Mesothelial cell of epicardium (in vitro differentiated cells): ENCODE data around the gene MECR. TPM values are rescaled to one million over a fixed set of nuclear protein-coding genes. Genes with fewer than 3 reads are reported as not detected.
A peak's percentile ranks its signal among the peaks of the same experiment; 100 is the strongest.

Source experiments
- DNase-seq, 2 experiments: peaks; one replicate each; pipeline ENCODE4 v3.0.0; 2021; ENCODE audit warnings: low spot score in 2 of 2; ENCODE audit not compliant: unreplicated experiment in 2 of 2
- H3K27ac Mint-ChIP-seq: 2 replicates; pipeline ENCODE4 v1.8.0; 2021; ENCODE audit warnings: mixed read lengths
- H3K27me3 Mint-ChIP-seq: 2 replicates; pipeline ENCODE4 v1.8.0; 2021; ENCODE audit warnings: low read depth, mixed read lengths
- H3K36me3 Mint-ChIP-seq: 2 replicates; pipeline ENCODE4 v1.8.0; 2021; ENCODE audit warnings: mixed read lengths
- H3K4me1 Mint-ChIP-seq: 2 replicates; pipeline ENCODE4 v1.8.0; 2021; ENCODE audit warnings: mixed read lengths
- H3K4me3 Mint-ChIP-seq: 2 replicates; pipeline ENCODE4 v1.8.0; 2021; ENCODE audit warnings: mild to moderate bottlenecking, moderate library complexity, mixed read lengths
- H3K9me3 Mint-ChIP-seq: 2 replicates; pipeline ENCODE4 v1.8.0; 2021; ENCODE audit warnings: mixed read lengths
- total RNA-seq: library from RNA; stranded (reverse); gene quantifications from 3 replicates; pipeline ENCODE4 v1.2.1, GENCODE V29; 2021
- TF ChIP-seq, protein P1 (sequence below): fragments of 200-600 bp; sonication (generic); IDR thresholded peaks from one replicate; pipeline ENCODE4 v1.5.0; 2021; ENCODE audit warnings: antibody characterized with exemption; ENCODE audit not compliant: unreplicated experiment

The MECR gene
- total RNA-seq, 1 donor from 2014 or later = 36.6 TPM

DNA sequence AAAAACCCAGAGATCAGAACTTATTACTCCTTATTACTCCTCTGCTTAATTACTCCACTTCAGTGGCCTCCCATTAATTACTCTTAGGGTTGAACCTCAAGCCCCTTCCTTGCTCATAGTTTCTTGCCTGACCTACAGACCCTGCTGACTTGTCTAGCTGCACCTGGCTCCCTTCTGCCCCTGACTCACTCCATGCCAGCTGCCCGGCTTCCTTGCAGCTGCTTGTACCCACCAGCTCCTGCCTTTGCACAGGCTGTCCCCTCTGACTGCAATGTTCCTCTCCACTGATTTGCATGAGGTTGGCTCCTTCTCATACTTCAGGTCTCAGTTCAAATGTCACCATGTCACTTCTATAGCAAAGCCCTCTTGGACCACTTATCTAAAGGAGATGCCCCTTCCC, 3.7 kb upstream of the MECR start:
- Mint-ChIP-seq H3K27me3 (peaks cover 6% of the 10 kb centered on the region), H3K36me3 (no peaks in the 10 kb centered on the region), H3K9me3 (no peaks in the 10 kb centered on the region), H3K27ac (no peak overlapping the region), H3K4me3 (no peak overlapping the region), H3K4me1 (peaks cover 25% of the 10 kb centered on the region)
- no peak for DNase-seq
- TF ChIP-seq, protein P1, sequence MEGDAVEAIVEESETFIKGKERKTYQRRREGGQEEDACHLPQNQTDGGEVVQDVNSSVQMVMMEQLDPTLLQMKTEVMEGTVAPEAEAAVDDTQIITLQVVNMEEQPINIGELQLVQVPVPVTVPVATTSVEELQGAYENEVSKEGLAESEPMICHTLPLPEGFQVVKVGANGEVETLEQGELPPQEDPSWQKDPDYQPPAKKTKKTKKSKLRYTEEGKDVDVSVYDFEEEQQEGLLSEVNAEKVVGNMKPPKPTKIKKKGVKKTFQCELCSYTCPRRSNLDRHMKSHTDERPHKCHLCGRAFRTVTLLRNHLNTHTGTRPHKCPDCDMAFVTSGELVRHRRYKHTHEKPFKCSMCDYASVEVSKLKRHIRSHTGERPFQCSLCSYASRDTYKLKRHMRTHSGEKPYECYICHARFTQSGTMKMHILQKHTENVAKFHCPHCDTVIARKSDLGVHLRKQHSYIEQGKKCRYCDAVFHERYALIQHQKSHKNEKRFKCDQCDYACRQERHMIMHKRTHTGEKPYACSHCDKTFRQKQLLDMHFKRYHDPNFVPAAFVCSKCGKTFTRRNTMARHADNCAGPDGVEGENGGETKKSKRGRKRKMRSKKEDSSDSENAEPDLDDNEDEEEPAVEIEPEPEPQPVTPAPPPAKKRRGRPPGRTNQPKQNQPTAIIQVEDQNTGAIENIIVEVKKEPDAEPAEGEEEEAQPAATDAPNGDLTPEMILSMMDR = no peak

DNA sequence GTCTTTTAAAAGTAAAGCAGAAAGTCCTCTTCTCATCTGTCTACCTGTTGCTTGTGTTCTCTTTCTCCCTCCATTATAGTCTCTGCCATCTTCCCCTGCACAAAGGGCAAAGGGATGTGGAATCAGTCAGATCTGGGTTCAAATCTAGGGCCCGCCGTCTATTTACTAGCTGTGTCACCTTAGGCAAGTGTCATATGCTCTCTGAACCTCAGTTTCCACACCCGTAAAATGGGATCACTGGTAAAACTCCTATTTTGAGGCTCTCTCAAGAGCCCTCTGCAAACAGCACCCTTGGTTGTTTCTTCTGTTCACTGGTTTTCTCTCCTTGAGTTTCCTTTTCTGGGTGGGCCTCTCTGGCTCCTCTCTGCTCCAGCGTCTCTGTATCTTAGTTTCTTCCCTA, 3.0 kb upstream of the MECR start:
- Mint-ChIP-seq H3K9me3 (no peaks in the 10 kb centered on the region), H3K4me1 (peaks cover 19% of the 10 kb centered on the region), H3K27ac (no peak overlapping the region), H3K27me3 (peaks cover 6% of the 10 kb centered on the region), H3K4me3 (no peak overlapping the region), H3K36me3 (no peaks in the 10 kb centered on the region)
- TF ChIP-seq, protein P1 = no peak
- DNase-seq = no peak

DNA sequence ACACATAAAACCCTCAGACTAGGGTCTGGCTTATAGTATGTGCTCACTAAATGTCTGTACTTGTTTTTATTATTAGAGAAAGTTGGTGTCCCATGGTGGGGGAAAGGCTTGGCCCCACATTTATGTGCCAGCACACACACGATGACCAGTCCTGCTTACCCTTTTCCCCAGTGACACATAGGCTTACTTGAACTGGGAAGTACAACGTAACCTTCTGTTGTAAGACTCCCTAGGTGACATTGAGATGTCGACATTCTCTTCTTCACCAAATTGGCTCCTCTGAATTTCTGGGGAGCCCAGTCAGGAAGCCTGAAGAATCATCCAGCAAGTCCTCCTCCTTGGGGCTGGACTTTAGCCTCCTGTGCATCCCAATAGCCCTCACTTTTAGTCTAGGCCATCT, 1.7 kb upstream of the MECR start:
- no peak for DNase-seq
- H3K36me3 Mint-ChIP-seq = no peaks in the 10 kb centered on the region

DNA sequence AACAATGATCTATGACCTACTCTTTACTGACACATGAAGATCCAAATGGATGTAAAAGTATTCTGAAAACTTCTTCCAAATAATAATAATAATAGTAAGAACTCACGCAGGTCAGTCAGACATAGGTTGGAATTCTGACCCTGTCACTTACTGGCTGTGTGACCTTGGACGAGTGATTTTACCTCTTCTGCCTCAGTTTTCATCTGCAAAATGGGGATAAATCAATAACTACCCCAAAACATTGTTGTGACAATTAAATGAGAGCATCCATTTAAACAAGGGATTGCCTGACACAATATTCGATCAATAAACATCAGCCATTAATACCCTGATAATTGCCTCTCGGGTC, 556 bp downstream of the MECR start:
- Mint-ChIP-seq H3K36me3 (no peaks in the 10 kb centered on the region), H3K4me1 (peaks cover 12% of the 10 kb centered on the region), H3K27ac (peak overlapping the region; percentile 95), H3K4me3 (peak overlapping the region; percentile 85), H3K27me3 (peaks cover 6% of the 10 kb centered on the region), H3K9me3 (no peaks in the 10 kb centered on the region)
- TF ChIP-seq, protein P1 = no peak
- no peak for DNase-seq

More for the DNA sequence above, 1.7 kb upstream of the MECR start:
- TF ChIP-seq, protein P1 = no peak
- H3K9me3 Mint-ChIP-seq = no peaks in the 10 kb centered on the region
- no peak overlapping the region for H3K27ac Mint-ChIP-seq
- peaks cover 12% of the 10 kb centered on the region for H3K4me1 Mint-ChIP-seq
- no peak overlapping the region for H3K4me3 Mint-ChIP-seq
- peaks cover 6% of the 10 kb centered on the region for H3K27me3 Mint-ChIP-seq

DNA sequence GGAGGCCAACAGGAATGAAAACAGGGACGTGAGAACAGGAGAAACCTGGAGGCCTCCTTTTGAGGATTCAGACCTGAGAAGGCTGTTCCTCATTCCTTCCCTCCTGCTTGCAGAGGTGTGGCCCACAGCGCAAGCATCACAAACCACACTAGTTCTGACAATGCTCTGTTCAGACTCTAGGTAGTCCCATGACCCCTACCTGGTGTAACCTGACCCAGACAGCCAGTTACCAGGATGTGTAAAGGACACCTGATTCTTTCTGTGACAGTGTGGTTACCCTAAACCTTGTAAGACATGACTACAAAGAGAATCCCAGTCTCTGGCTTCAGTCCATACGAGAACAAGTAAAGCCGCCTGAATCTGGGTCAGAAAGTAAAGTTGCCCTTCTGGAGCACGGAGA, 3.2 kb downstream of the MECR start:
- no peaks in the 10 kb centered on the region for H3K27me3 Mint-ChIP-seq
- peaks cover 2% of the 10 kb centered on the region for H3K36me3 Mint-ChIP-seq
- TF ChIP-seq, protein P1 = no peak
- H3K9me3 Mint-ChIP-seq = no peaks in the 10 kb centered on the region
- H3K27ac Mint-ChIP-seq = peak overlapping the region; percentile 43
- H3K4me3 Mint-ChIP-seq = no peak overlapping the region
- DNase-seq = no peak
- H3K4me1 Mint-ChIP-seq = peaks cover 12% of the 10 kb centered on the region

DNA sequence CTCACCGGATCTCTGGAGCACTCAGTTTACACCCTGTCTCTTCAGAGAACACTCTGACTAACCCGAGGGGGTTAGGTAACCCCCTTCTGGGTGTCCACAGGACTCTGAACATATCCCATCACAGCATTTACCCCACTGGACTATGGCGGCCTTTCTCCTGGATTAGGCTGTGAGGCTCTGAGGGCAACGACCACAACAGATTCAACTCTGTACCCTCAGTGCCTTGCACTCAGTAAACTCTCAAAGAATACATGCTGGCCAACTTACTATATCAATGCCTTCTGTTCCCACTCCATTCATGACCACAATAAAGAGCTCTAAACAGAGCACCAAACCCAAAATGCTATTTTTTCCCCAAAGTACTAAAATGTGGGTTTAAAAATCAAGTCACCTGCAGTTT, 5.4 kb downstream of the MECR start:
- TF ChIP-seq, protein P1 = no peak
- Mint-ChIP-seq H3K4me3 (no peak overlapping the region), H3K4me1 (peaks cover 9% of the 10 kb centered on the region), H3K27ac (no peak overlapping the region), H3K9me3 (no peaks in the 10 kb centered on the region), H3K27me3 (no peaks in the 10 kb centered on the region), H3K36me3 (peaks cover 7% of the 10 kb centered on the region)
- DNase-seq = no peak
